GM12878 (cell line): ENCODE measurements around the gene GAK. TPM values are rescaled to one million over a fixed set of nuclear protein-coding genes. Genes with fewer than 3 reads are reported as not detected.

Experiments
- ATAC-seq: fragments of 200-7000 bp; cut with Tn5 transposase; 3 replicates; pipeline ENCODE4 v1.9.1; 2020; ENCODE audit warnings: mild to moderate bottlenecking, moderate library complexity
- BruUV-seq: library from RNA; stranded (reverse); fragments of 400-500 nt; replicated peaks from 2 replicates; lab custom pipeline; 2021; lab: Mats Ljungman, UMichigan
- CTCF ChIA-PET: fragments of 300-600 bp; sonication (Branson Sonifier 250); formaldehyde crosslinking; extraction: SDS; loops from one replicate; lab custom pipeline; 2021; ENCODE audit warnings: inconsistent platforms; lab: Yijun Ruan, JAX
- POLR2A ChIA-PET: fragments of 350-600 bp; formaldehyde crosslinking; extraction: SDS; loops from one replicate; lab custom pipeline; 2021; ENCODE audit warnings: inconsistent platforms; lab: Charles Lee
- RAD21 ChIA-PET: fragments of 300-600 bp; sonication (Branson Sonifier 250); formaldehyde crosslinking; loops from one replicate; lab custom pipeline; 2023; ENCODE audit warnings: antibody characterized with exemption; ENCODE audit not compliant: unreplicated experiment; lab: Charles Lee
- SMC1A ChIA-PET: fragments of 300-600 bp; sonication (Branson Sonifier 250); formaldehyde crosslinking; loops from one replicate; lab custom pipeline; 2023; ENCODE audit not compliant: unreplicated experiment, uncharacterized antibody; lab: Charles Lee
- DNase-seq: peaks from one replicate; pipeline ENCODE4 v3.0.0-alpha.2; 2011; ENCODE audit warnings: low read depth, low spot score
- FAIRE-seq: peaks from 3 replicates; lab custom pipeline; 2011; peaks lifted over from hg19 to GRCh38; lab: Jason Lieb, UNC
- H2AFZ ChIP-seq: 2 replicates; pipeline ENCODE4 v1.6.0; 2011; ENCODE audit warnings: low read depth, low read length, control low read depth; ENCODE audit not compliant: control insufficient read depth
- H3K27ac ChIP-seq: 2 replicates; pipeline ENCODE4 v1.5.1; 2011; ENCODE audit warnings: control low read depth; ENCODE audit not compliant: control insufficient read depth, insufficient read depth
- H3K27me3 ChIP-seq, 2 experiments: replicated peaks in 1 of 2; 2 replicates each; pipeline versions ENCODE4 v1.6.0 to v1.6.1; 2011; ENCODE audit warnings: low read length in 1 of 2; ENCODE audit not compliant: control insufficient read depth in 2 of 2, insufficient read depth in 2 of 2
- H3K36me3 ChIP-seq, 2 experiments: 2 replicates each; pipeline ENCODE4 v1.5.1; 2011; ENCODE audit warnings: low read length in 1 of 2; ENCODE audit not compliant: control insufficient read depth in 2 of 2, insufficient read depth in 2 of 2
- H3K4me1 ChIP-seq: 2 replicates; pipeline ENCODE4 v1.6.1; 2011; ENCODE audit warnings: mild to moderate bottlenecking, low read length, moderate library complexity, mixed read lengths; ENCODE audit not compliant: control insufficient read depth, insufficient read depth
- H3K4me2 ChIP-seq: 2 replicates; pipeline ENCODE4 v1.6.0; 2011; ENCODE audit warnings: control low read depth; ENCODE audit not compliant: control insufficient read depth, insufficient read depth
- H3K4me3 ChIP-seq: fragments of 200-600 bp; sonication (generic); 2 replicates; pipeline ENCODE4 v1.5.1; 2016
- H3K79me2 ChIP-seq: 2 replicates; pipeline ENCODE4 v1.6.0; 2011; ENCODE audit warnings: low read length; ENCODE audit not compliant: control insufficient read depth, insufficient read depth
- H3K9ac ChIP-seq: 2 replicates; pipeline ENCODE4 v1.8.0; 2011; ENCODE audit warnings: low read length, control low read depth, mixed read lengths; ENCODE audit not compliant: control insufficient read depth, insufficient read depth
- H3K9me3 ChIP-seq: replicated peaks from 3 replicates; pipeline ENCODE4 v1.5.1; 2011; ENCODE audit warnings: mild to moderate bottlenecking, low read length; ENCODE audit not compliant: control insufficient read depth, insufficient read depth
- H4K20me1 ChIP-seq: 2 replicates; pipeline ENCODE4 v1.6.0; 2011; ENCODE audit not compliant: control insufficient read depth, insufficient read depth
- ASH2L ChIP-seq: fragments of 300-600, 200-600 bp; sonication (generic); IDR thresholded peaks from 2 replicates; pipeline ENCODE4 v1.6.1; 2017; ENCODE audit warnings: low read depth, mild to moderate bottlenecking, borderline replicate concordance
- CEBPB ChIP-seq, 2 experiments: fragments of 150-350 bp in 1 of 2; IDR thresholded peaks; 2 replicates each; pipeline ENCODE4 v1.6.1; 2012 to 2014; ENCODE audit warnings: low read depth in 2 of 2, low read length in 2 of 2, borderline replicate concordance in 1 of 2, inconsistent platforms in 1 of 2
- CHD1 ChIP-seq: IDR thresholded peaks from 2 replicates; pipeline ENCODE4 v1.6.1; 2012; ENCODE audit warnings: low read depth, low read length, improper control_type of control experiment
- CREB1 ChIP-seq: IDR thresholded peaks from 2 replicates; pipeline ENCODE4 v1.6.1; 2012; ENCODE audit warnings: low read depth, mild to moderate bottlenecking, inconsistent platforms
- EED ChIP-seq: sonication (generic); IDR thresholded peaks from 2 replicates; pipeline ENCODE4 v1.6.1; 2016; ENCODE audit warnings: antibody characterized with exemption, low read depth
- ESRRA ChIP-seq: IDR thresholded peaks from 2 replicates; pipeline ENCODE4 v1.6.1; 2012; ENCODE audit warnings: mild to moderate bottlenecking, low read length, improper control_type of control experiment
- IKZF1 ChIP-seq: fragments of 450-650 bp; conservative IDR thresholded peaks from 2 replicates; pipeline ENCODE4 v1.6.1; 2017; ENCODE audit warnings: antibody characterized with exemption, mild to moderate bottlenecking
- SMAD1 ChIP-seq: fragments of 450-650 bp; IDR thresholded peaks from 2 replicates; pipeline ENCODE4 v1.6.1; 2018; ENCODE audit warnings: mild to moderate bottlenecking, low read depth; ENCODE audit not compliant: partially characterized antibody
- YBX1 ChIP-seq: fragments of 450-650 bp; IDR thresholded peaks from 2 replicates; pipeline ENCODE4 v1.6.1; 2016; ENCODE audit warnings: antibody characterized with exemption
- WGBS: methylation state at CpG from one replicate; pipeline ENCODE4 v1.1.6; 2016; ENCODE audit warnings: low lambda C conversion rate; ENCODE audit not compliant: insufficient replicate concordance, insufficient coverage; ENCODE audit errors: missing lambda C conversion rate; 5-methylcytosine and 5-hydroxymethylcytosine counted together
- in situ Hi-C: fragments of 300-500 bp; cut with MboI; formaldehyde crosslinking; loops from 9 replicates; pipeline ENCODE4 v1.14.3; 2018; ENCODE audit warnings: mixed read lengths
- intact Hi-C: fragments of 100-400 bp; cut with micrococcal nuclease; formaldehyde crosslinking; loops from one replicate; pipeline ENCODE4 v1.14.2; 2022; ENCODE audit not compliant: unreplicated experiment
- polyA plus RNA-seq, 11 experiments: library from polyadenylated mRNA; depleted of rRNA in 4 of 11; unstranded in 6 of 11; stranded (reverse) in 5 of 11; fragments of >200 nt; fragmentation: Nextera tagmentation in 4 of 11; fragmentation: Illumina TruSeq in 1 of 11; extraction: Ambion mirVana in 4 of 11; extraction: Trizol in 1 of 11; gene quantifications; 1 replicate in 1 of 11; 2 replicates in 10 of 11; pipeline versions ENCODE4 v1.2.1 to v1.2.3, GENCODE V29; 2011 to 2016; ENCODE audit warnings: inconsistent platforms in 2 of 11, missing spikeins in 2 of 11, low read depth in 1 of 11
- total RNA-seq, 4 experiments: library from RNA; depleted of rRNA in 3 of 4; stranded (reverse); fragments of >200 nt in 3 of 4; fragmentation: Illumina TruSeq in 1 of 4; extraction: Trizol in 1 of 4; gene quantifications; 2 replicates each; pipeline versions ENCODE4 v1.2.1 to v1.2.3, GENCODE V29; 2013 to 2021
- TF ChIP-seq, protein P1 (sequence below): IDR thresholded peaks from 2 replicates; pipeline ENCODE4 v1.6.1; 2011; ENCODE audit warnings: borderline replicate concordance, low read depth, mild to moderate bottlenecking, moderate library complexity, mixed read lengths, low read length; ENCODE audit not compliant: insufficient read depth; ENCODE audit errors: extremely low read length
- TF ChIP-seq, protein P2 (sequence below): fragments of 450-650 bp; IDR thresholded peaks from 2 replicates; pipeline ENCODE4 v1.6.1; 2016; ENCODE audit warnings: mild to moderate bottlenecking
- TF ChIP-seq, protein P3 (sequence below): fragments of 450-650 bp; IDR thresholded peaks from 2 replicates; pipeline ENCODE4 v1.6.1; 2017; ENCODE audit warnings: mild to moderate bottlenecking, moderate library complexity

Gene GAK
- total and polyA plus RNA-seq, 10 of the 15 experiments (the other 5 are each of a cell fraction or from before 2014, with no cell fraction given): 0.82 to 127 (median 53.8) TPM

DNA sequence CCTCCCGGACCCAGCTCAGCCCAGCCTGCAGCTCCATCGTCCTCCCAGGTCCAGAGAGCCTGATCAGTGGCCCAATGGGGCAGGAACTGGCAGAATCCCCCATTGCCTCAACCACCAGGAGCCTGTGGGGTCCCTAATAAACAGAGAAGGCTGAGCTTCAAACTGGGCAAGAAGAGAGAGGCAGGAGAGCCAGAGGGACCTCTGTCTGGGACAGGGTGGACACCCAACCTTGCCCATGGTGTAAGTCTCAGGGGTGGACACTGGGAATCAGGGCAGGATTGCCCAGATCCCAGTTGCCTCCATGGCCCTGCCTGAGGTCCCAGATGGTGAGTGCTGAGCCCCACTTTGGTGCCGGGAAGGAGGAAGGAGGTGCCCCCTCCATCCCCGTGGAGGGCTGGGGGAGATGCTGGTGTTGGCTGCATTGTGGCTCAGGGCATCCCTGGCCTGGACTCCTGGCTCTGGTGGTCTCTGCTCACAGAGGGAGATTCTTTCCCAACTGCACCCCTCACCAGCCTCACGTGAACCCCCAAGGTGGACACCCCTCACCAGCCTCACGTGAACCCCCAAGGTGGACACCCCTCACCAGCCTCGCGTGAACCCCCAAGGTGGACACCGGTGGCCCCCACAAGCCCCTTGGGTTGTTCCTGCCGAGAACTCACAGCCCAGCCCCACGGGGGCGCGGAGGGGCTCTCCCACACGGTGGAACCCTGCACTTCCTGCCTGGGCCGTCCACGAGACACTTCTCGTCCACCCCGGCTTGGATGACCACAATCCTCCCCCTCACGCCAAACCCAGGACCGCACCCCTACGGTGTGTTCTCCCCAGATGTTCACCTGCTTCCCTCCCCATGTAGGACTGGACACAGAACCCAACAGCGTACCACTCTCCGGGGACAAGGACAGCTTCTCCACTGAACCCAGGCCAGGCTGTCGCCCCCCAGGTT lies 111.6 kb downstream of the GAK start (continued):
- TF ChIP-seq ESRRA: no peak
- TF ChIP-seq YBX1: no peak
- no peak for TF ChIP-seq CHD1
- TF ChIP-seq EED: no peak

DNA sequence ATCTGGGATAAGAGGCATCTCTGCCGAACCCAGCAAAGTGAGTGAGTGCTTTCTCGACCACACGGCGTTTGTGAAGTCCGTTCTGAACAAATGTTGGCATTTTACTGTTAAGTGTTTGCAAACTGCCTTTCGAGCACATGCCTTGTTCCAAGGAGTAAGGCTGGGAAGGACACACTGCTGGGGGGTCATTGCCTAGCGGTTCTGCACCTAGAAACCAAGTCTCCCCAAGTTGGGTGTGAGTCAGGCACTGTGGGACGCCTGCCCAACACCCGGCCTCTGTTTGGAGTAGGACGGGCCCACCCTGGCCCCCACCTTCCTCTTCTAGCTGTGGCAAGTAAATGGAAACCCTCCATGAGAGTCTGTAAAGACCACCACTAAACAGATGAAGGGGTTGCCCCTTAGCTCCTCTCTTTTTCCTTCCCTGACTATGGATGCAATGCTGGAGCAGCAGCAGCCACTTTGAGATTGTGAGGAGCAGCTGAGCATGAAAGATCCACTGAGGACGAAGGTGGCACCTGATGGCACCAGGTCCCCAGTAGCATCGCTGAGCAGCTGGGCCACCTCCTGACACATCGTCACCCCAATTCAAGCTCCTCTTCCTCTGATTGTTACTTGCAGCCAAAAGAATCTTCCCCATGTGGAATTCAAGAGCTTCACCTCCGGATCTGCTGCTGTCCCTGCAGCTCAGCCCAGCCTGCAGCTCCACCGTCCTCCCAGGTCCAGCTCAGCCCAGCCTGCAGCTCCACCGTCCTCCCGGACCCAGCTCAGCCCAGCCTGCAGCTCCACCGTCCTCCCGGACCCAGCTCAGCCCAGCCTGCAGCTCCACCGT lies 112.5 kb downstream of the GAK start:
- H3K9me3 ChIP-seq: no peaks in the 10 kb centered on the region; the same call in 2 of the 3 replicates
- SMC1A ChIA-PET: no interaction called here
- H3K27ac ChIP-seq: no peak overlapping the region
- H3K4me2 ChIP-seq: no peak overlapping the region
- H3K4me1 ChIP-seq: no peaks in the 10 kb centered on the region
- peaks cover 0 to 4% of the 10 kb centered on the region in 2 experiments; a peak in 3 of 4 replicates for H3K27me3 ChIP-seq
- ATAC-seq: no peak
- in situ Hi-C loops (no loop called here), intact Hi-C loops (no loop called here)
- POLR2A ChIA-PET: no interaction called here
- H3K79me2 ChIP-seq: no peaks in the 10 kb centered on the region
- H4K20me1 ChIP-seq: no peaks in the 10 kb centered on the region
- 33% methylated on average over 20 of the region's 20 CpGs for WGBS
- FAIRE-seq: no peak
- no TSS peak for BruUV-seq
- H2AFZ ChIP-seq: no peak overlapping the region
- CTCF ChIA-PET: no interaction called here
- no peak overlapping the region for H3K9ac ChIP-seq
- RAD21 ChIA-PET: no interaction called here
- H3K36me3 ChIP-seq: no peaks in the 10 kb centered on the region
- no peak for DNase-seq
- H3K4me3 ChIP-seq: no peak overlapping the region
- TF ChIP-seq CEBPB (IDR thresholded peaks at IDR 0.05; ENCODE audit: borderline replicate concordance in 1 of 2, low read depth in 2 of 2, low read length in 2 of 2): no peak
- TF ChIP-seq, protein P1, sequence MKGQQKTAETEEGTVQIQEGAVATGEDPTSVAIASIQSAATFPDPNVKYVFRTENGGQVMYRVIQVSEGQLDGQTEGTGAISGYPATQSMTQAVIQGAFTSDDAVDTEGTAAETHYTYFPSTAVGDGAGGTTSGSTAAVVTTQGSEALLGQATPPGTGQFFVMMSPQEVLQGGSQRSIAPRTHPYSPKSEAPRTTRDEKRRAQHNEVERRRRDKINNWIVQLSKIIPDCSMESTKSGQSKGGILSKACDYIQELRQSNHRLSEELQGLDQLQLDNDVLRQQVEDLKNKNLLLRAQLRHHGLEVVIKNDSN: no peak
- no peak for TF ChIP-seq IKZF1
- TF ChIP-seq CREB1: no peak
- no peak for TF ChIP-seq SMAD1
- TF ChIP-seq, protein P2, sequence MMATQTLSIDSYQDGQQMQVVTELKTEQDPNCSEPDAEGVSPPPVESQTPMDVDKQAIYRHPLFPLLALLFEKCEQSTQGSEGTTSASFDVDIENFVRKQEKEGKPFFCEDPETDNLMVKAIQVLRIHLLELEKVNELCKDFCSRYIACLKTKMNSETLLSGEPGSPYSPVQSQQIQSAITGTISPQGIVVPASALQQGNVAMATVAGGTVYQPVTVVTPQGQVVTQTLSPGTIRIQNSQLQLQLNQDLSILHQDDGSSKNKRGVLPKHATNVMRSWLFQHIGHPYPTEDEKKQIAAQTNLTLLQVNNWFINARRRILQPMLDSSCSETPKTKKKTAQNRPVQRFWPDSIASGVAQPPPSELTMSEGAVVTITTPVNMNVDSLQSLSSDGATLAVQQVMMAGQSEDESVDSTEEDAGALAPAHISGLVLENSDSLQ: no peak
- no peak for TF ChIP-seq ASH2L
- TF ChIP-seq, protein P3, sequence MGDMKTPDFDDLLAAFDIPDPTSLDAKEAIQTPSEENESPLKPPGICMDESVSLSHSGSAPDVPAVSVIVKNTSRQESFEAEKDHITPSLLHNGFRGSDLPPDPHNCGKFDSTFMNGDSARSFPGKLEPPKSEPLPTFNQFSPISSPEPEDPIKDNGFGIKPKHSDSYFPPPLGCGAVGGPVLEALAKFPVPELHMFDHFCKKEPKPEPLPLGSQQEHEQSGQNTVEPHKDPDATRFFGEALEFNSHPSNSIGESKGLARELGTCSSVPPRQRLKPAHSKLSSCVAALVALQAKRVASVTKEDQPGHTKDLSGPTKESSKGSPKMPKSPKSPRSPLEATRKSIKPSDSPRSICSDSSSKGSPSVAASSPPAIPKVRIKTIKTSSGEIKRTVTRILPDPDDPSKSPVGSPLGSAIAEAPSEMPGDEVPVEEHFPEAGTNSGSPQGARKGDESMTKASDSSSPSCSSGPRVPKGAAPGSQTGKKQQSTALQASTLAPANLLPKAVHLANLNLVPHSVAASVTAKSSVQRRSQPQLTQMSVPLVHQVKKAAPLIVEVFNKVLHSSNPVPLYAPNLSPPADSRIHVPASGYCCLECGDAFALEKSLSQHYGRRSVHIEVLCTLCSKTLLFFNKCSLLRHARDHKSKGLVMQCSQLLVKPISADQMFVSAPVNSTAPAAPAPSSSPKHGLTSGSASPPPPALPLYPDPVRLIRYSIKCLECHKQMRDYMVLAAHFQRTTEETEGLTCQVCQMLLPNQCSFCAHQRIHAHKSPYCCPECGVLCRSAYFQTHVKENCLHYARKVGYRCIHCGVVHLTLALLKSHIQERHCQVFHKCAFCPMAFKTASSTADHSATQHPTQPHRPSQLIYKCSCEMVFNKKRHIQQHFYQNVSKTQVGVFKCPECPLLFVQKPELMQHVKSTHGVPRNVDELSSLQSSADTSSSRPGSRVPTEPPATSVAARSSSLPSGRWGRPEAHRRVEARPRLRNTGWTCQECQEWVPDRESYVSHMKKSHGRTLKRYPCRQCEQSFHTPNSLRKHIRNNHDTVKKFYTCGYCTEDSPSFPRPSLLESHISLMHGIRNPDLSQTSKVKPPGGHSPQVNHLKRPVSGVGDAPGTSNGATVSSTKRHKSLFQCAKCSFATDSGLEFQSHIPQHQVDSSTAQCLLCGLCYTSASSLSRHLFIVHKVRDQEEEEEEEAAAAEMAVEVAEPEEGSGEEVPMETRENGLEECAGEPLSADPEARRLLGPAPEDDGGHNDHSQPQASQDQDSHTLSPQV: no peak
